HG02623 (cell line): Measurements from ENCODE around the gene NHERF1.

Experiments used
- ATAC-seq: cut with Tn5 transposase; IDR thresholded peaks from one replicate; pipeline ENCODE4 v1.9.1; 2021; ENCODE audit warnings: moderate library complexity; ENCODE audit not compliant: unreplicated experiment

The NHERF1 gene

GRCh38 chr17:74732042-74732867 is 16.2 kb upstream of the NHERF1 start:
- ATAC-seq, result no peak

GRCh38 chr17:74733365-74734122 is 14.9 kb upstream of the NHERF1 start:
- ATAC-seq, result no peak

GRCh38 chr17:74734256-74734655 is 14.2 kb upstream of the NHERF1 start:
- ATAC-seq, result no peak

- no peak for ATAC-seq
Observed at GRCh38 chr17:74736513-74737298, 11.7 kb upstream of the NHERF1 start, which contains the start of gene RAB37. Gene RAB37 (plus strand): TSS chr17:74737256. CDS start chr17:74737273, 17 bp downstream.

- no peak for ATAC-seq
Observed at GRCh38 chr17:74737299-74738050, 11.0 kb upstream of the NHERF1 start.

- no peak for ATAC-seq
Observed at GRCh38 chr17:74738051-74738996, 10.1 kb upstream of the NHERF1 start.

- ATAC-seq, result no peak
Observed at GRCh38 chr17:74739227-74739831, 9.1 kb upstream of the NHERF1 start.

- no peak for ATAC-seq
Observed at GRCh38 chr17:74740173-74740572, 8.3 kb upstream of the NHERF1 start.

GRCh38 chr17:74740641-74741387 is 7.6 kb upstream of the NHERF1 start:
- ATAC-seq, result no peak

- ATAC-seq, result peak; percentile 44
Observed at GRCh38 chr17:74742153-74742515, 6.3 kb upstream of the NHERF1 start.

- no peak for ATAC-seq
Observed at GRCh38 chr17:74742978-74743545, 5.4 kb upstream of the NHERF1 start.

GRCh38 chr17:74743755-74744154 is 4.7 kb upstream of the NHERF1 start:
- no peak for ATAC-seq

GRCh38 chr17:74744349-74744713 is 4.1 kb upstream of the NHERF1 start:
- no peak for ATAC-seq

- no peak for ATAC-seq
Observed at GRCh38 chr17:74744714-74745547, 3.5 kb upstream of the NHERF1 start.

GRCh38 chr17:74745548-74746177 is 2.8 kb upstream of the NHERF1 start:
- ATAC-seq, result no peak

GRCh38 chr17:74746376-74746775 is 2.1 kb upstream of the NHERF1 start:
- ATAC-seq, result no peak

- no peak for ATAC-seq
Observed at GRCh38 chr17:74746922-74747321, 1.5 kb upstream of the NHERF1 start.
